22Rv1 (cell line): Measurements from ENCODE around the gene TSC22D4.

Experiments used
- ZFX ChIP-seq: fragments of 450-650 bp; IDR thresholded peaks from 2 replicates; pipeline ENCODE4 v1.6.1; 2017; ENCODE audit warnings: antibody characterized with exemption, borderline replicate concordance
- TF ChIP-seq, protein P1 (sequence below): fragments of 450-650 bp; IDR thresholded peaks from 2 replicates; pipeline ENCODE4 v1.5.1; 2017; ENCODE audit warnings: mild to moderate bottlenecking

DNA sequence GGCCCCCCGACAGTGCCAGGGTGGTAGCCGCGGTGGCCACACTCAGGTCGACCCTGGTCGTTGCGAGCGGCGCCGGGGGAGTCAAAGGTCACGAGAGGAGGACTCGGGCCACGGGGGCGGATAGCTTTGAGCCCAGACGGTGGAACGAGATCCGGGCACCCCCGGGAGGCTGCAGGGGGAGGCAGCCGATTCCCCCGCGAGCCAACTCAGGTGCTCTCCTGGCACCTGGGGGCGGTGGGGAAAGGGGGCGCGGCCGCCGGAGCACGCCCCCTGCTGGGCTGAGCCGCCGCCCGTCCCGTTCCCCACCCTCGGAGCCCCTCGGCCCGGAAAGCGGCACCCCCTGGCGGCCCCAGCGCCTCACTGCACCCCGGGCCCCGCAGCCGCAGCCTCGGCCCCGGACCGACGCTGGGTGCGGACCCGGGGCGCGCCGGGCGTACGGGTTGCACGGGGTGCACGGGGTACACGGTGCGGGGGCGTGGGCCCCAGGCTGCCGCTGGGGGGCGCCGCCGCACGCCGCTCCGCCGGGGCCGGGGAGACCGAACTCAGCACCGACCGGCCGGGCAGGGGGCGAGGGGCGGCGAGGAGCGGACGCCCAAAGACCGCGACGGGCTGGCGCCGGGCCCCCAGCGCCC, 4.2 kb upstream of the TSC22D4 start:
- TF ChIP-seq, protein P1, sequence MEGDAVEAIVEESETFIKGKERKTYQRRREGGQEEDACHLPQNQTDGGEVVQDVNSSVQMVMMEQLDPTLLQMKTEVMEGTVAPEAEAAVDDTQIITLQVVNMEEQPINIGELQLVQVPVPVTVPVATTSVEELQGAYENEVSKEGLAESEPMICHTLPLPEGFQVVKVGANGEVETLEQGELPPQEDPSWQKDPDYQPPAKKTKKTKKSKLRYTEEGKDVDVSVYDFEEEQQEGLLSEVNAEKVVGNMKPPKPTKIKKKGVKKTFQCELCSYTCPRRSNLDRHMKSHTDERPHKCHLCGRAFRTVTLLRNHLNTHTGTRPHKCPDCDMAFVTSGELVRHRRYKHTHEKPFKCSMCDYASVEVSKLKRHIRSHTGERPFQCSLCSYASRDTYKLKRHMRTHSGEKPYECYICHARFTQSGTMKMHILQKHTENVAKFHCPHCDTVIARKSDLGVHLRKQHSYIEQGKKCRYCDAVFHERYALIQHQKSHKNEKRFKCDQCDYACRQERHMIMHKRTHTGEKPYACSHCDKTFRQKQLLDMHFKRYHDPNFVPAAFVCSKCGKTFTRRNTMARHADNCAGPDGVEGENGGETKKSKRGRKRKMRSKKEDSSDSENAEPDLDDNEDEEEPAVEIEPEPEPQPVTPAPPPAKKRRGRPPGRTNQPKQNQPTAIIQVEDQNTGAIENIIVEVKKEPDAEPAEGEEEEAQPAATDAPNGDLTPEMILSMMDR: peak; percentile 100
- no peak for TF ChIP-seq ZFX
